GM21526 (cell line): Measurements from ENCODE around the gene PRDM12.

Source experiments
- ATAC-seq: cut with Tn5 transposase; IDR thresholded peaks from one replicate; pipeline ENCODE4 v1.9.1; 2021; ENCODE audit warnings: moderate library complexity; ENCODE audit not compliant: unreplicated experiment, low FRiP score

The PRDM12 gene

GRCh38 chr9:130635721-130636647 is 28.4 kb upstream of the PRDM12 start:
- no peak for ATAC-seq

GRCh38 chr9:130636648-130637020 is 27.8 kb upstream of the PRDM12 start:
- no peak for ATAC-seq

GRCh38 chr9:130638284-130639123 is 25.9 kb upstream of the PRDM12 start:
- no peak for ATAC-seq

GRCh38 chr9:130639124-130639765 is 25.1 kb upstream of the PRDM12 start:
- ATAC-seq, result no peak

- no peak for ATAC-seq
Measured at GRCh38 chr9:130639866-130640555, 24.4 kb upstream of the PRDM12 start.

GRCh38 chr9:130640681-130641080 is 23.7 kb upstream of the PRDM12 start:
- ATAC-seq, result no peak

- no peak for ATAC-seq
Measured at GRCh38 chr9:130642926-130643325, 21.5 kb upstream of the PRDM12 start.

GRCh38 chr9:130651221-130651620 is 13.2 kb upstream of the PRDM12 start:
- ATAC-seq, result no peak

GRCh38 chr9:130651752-130652151 is 12.6 kb upstream of the PRDM12 start:
- ATAC-seq, result no peak

- no peak for ATAC-seq
Measured at GRCh38 chr9:130654879-130655278, 9.5 kb upstream of the PRDM12 start.

GRCh38 chr9:130658893-130659698 is 5.3 kb upstream of the PRDM12 start:
- ATAC-seq, result no peak

- ATAC-seq, result no peak
Measured at GRCh38 chr9:130659699-130660248, 4.6 kb upstream of the PRDM12 start.

- no peak for ATAC-seq
Measured at GRCh38 chr9:130660326-130660682, 4.1 kb upstream of the PRDM12 start.

- no peak for ATAC-seq
Measured at GRCh38 chr9:130660683-130661450, 3.5 kb upstream of the PRDM12 start.

- ATAC-seq, result no peak
Measured at GRCh38 chr9:130661451-130662098, 2.8 kb upstream of the PRDM12 start.

- no peak for ATAC-seq
Measured at GRCh38 chr9:130662099-130662969, 2.1 kb upstream of the PRDM12 start.

GRCh38 chr9:130662970-130663257 is 1.5 kb upstream of the PRDM12 start:
- ATAC-seq, result no peak
